Measurements from ENCODE around the gene GOLM1. TPM values are rescaled to one million over a fixed set of nuclear protein-coding genes. Genes with fewer than 3 reads are reported as not detected.

GOLM1 gene
- total and polyA plus RNA-seq, 2 experiments from 2014 or later = 56.2 to 63.4 TPM

- no peaks in the 10 kb centered on the region for H4K20me1 ChIP-seq (ENCODE audit: insufficient read depth)
- no peaks in the 10 kb centered on the region for H3K79me2 ChIP-seq (ENCODE audit: insufficient read depth)
- no peak overlapping the region for H3K9ac ChIP-seq
- WGBS, 2 experiments (ENCODE audit: low coverage in 1 of 2, low lambda C conversion rate in 2 of 2, missing lambda C conversion rate in 2 of 2) = 78 to 88% methylated on average over 9 of the region's 9 CpGs
- in situ Hi-C loops (cut with MboI) = no loop called here
- no peaks in the 10 kb centered on the region for H3K9me3 ChIP-seq (ENCODE audit: low read depth)
- no peak overlapping the region for H2AFZ ChIP-seq
- no peaks in the 10 kb centered on the region for H3K36me3 ChIP-seq (ENCODE audit: low read depth)
- no peaks in the 10 kb centered on the region for H3F3A ChIP-seq (ENCODE audit: insufficient read depth)
- H3K27me3 ChIP-seq (replicated peaks; ENCODE audit: insufficient read depth) = no peaks in the 10 kb centered on the region
- H3K9me2 ChIP-seq (ENCODE audit: insufficient read depth) = no peaks in the 10 kb centered on the region
- H3K4me1 ChIP-seq (ENCODE audit: insufficient read depth) = no peaks in the 10 kb centered on the region
- TF ChIP-seq EZH2phosphoT487 (IDR thresholded peaks at IDR 0.05; ENCODE audit: insufficient read depth, low read depth) = no peak
- no peak for TF ChIP-seq EZH2 (IDR thresholded peaks at IDR 0.05; ENCODE audit: insufficient read depth, poor library complexity, severe bottlenecking)
- H3K27ac ChIP-seq = no peak overlapping the region
- no peak overlapping the region for H3K4me2 ChIP-seq (ENCODE audit: unreplicated experiment)
- no peak for DNase-seq
- H3K4me3 ChIP-seq = no peak overlapping the region
Observed at GRCh38 chr9:86115886-86116285, 16.5 kb upstream of the GOLM1 start.

GRCh38 chr9:86112057-86112456 lies 12.7 kb upstream of the GOLM1 start:
- no peak for TF ChIP-seq EZH2phosphoT487 (IDR thresholded peaks at IDR 0.05; ENCODE audit: insufficient read depth, low read depth)
- no peak for TF ChIP-seq EZH2 (IDR thresholded peaks at IDR 0.05; ENCODE audit: insufficient read depth, poor library complexity, severe bottlenecking)

GRCh38 chr9:86102626-86103025 lies 3.3 kb upstream of the GOLM1 start:
- Histone ChIP-seq H3K27me3 (replicated peaks; ENCODE audit: insufficient read depth) (no peaks in the 10 kb centered on the region), H3K79me2 (ENCODE audit: insufficient read depth) (peaks cover 10% of the 10 kb centered on the region), H2AFZ (no peak overlapping the region), H3K9ac (no peak overlapping the region), H3F3A (ENCODE audit: insufficient read depth) (peaks cover 16% of the 10 kb centered on the region), H3K9me3 (ENCODE audit: low read depth) (no peaks in the 10 kb centered on the region), H3K4me1 (ENCODE audit: insufficient read depth) (peaks cover 7% of the 10 kb centered on the region), H3K36me3 (ENCODE audit: low read depth) (no peaks in the 10 kb centered on the region), H3K4me2 (ENCODE audit: unreplicated experiment) (no peak overlapping the region), H3K4me3 (no peak overlapping the region), H4K20me1 (ENCODE audit: insufficient read depth) (no peaks in the 10 kb centered on the region), H3K27ac (no peak overlapping the region), H3K9me2 (ENCODE audit: insufficient read depth) (no peaks in the 10 kb centered on the region)
- no peak for DNase-seq
- in situ Hi-C loops (cut with MboI) = no loop called here
- WGBS, 2 experiments (ENCODE audit: low coverage in 1 of 2, low lambda C conversion rate in 2 of 2, missing lambda C conversion rate in 2 of 2) = 70 to 82% methylated on average over 3 of the region's 3 CpGs
- no peak for TF ChIP-seq EZH2 (IDR thresholded peaks at IDR 0.05; ENCODE audit: insufficient read depth, poor library complexity, severe bottlenecking)
- TF ChIP-seq EZH2phosphoT487 (IDR thresholded peaks at IDR 0.05; ENCODE audit: insufficient read depth, low read depth) = no peak

More at GRCh38 chr9:86112057-86112456, 12.7 kb upstream of the GOLM1 start:
- no peak for DNase-seq
- Histone ChIP-seq H2AFZ (no peak overlapping the region), H3K36me3 (ENCODE audit: low read depth) (no peaks in the 10 kb centered on the region), H3K27me3 (replicated peaks; ENCODE audit: insufficient read depth) (no peaks in the 10 kb centered on the region), H4K20me1 (ENCODE audit: insufficient read depth) (no peaks in the 10 kb centered on the region), H3K4me2 (ENCODE audit: unreplicated experiment) (no peak overlapping the region), H3K9me2 (ENCODE audit: insufficient read depth) (no peaks in the 10 kb centered on the region), H3K27ac (no peak overlapping the region), H3K79me2 (ENCODE audit: insufficient read depth) (no peaks in the 10 kb centered on the region), H3F3A (ENCODE audit: insufficient read depth) (no peaks in the 10 kb centered on the region), H3K9me3 (ENCODE audit: low read depth) (no peaks in the 10 kb centered on the region), H3K4me3 (no peak overlapping the region), H3K9ac (no peak overlapping the region), H3K4me1 (ENCODE audit: insufficient read depth) (no peaks in the 10 kb centered on the region)
- 64 to 70% methylated on average over 5 of the region's 5 CpGs for WGBS, 2 experiments (ENCODE audit: low coverage in 1 of 2, low lambda C conversion rate in 2 of 2, missing lambda C conversion rate in 2 of 2)
- in situ Hi-C loops (cut with MboI) = no loop called here

GRCh38 chr9:86099701-86100364 lies 475 bp upstream of the GOLM1 start:
- Histone ChIP-seq H3K27ac (peak overlapping the region; percentile 81), H3K27me3 (replicated peaks; ENCODE audit: insufficient read depth) (no peaks in the 10 kb centered on the region), H3K4me1 (ENCODE audit: insufficient read depth) (peaks cover 17% of the 10 kb centered on the region), H3K9me3 (ENCODE audit: low read depth) (no peaks in the 10 kb centered on the region), H3K4me2 (ENCODE audit: unreplicated experiment) (peak overlapping the region; percentile 95), H4K20me1 (ENCODE audit: insufficient read depth) (no peaks in the 10 kb centered on the region), H3K4me3 (peak overlapping the region; percentile 85), H3F3A (ENCODE audit: insufficient read depth) (peaks cover 16% of the 10 kb centered on the region), H3K9ac (peak overlapping the region; percentile 89), H3K36me3 (ENCODE audit: low read depth) (no peaks in the 10 kb centered on the region), H3K79me2 (ENCODE audit: insufficient read depth) (peaks cover 38% of the 10 kb centered on the region), H2AFZ (peak overlapping the region; percentile 95), H3K9me2 (ENCODE audit: insufficient read depth) (no peaks in the 10 kb centered on the region)
- DNase-seq = peak; percentile 86
- in situ Hi-C loops (cut with MboI) = no loop called here
- TF ChIP-seq EZH2phosphoT487 (IDR thresholded peaks at IDR 0.05; ENCODE audit: insufficient read depth, low read depth) = no peak
- no peak for TF ChIP-seq EZH2 (IDR thresholded peaks at IDR 0.05; ENCODE audit: insufficient read depth, poor library complexity, severe bottlenecking)
- 2% methylated on average over 38 to 39 of the region's 45 CpGs for WGBS, 2 experiments (ENCODE audit: low coverage in 1 of 2, low lambda C conversion rate in 2 of 2, missing lambda C conversion rate in 2 of 2)
